Mononuclear cell (primary cell): ENCODE measurements around the gene KRT31. TPM values are rescaled to one million over a fixed set of nuclear protein-coding genes. Genes with fewer than 3 reads are reported as not detected.
"Not testable (repeated sequence)": the region's sequence is repeated elsewhere in the genome, so short reads cannot be mapped to it uniquely, and the experiment has no call there.

ENCODE experiments used
- H3K27me3 ChIP-seq: 2 replicates; pipeline ENCODE4 v1.6.0; 2011; ENCODE audit warnings: low read length, control low read depth; ENCODE audit not compliant: insufficient read depth
- H3K4me1 ChIP-seq: 2 replicates; pipeline ENCODE4 v1.5.1; 2011; ENCODE audit warnings: mild to moderate bottlenecking, low read length, control low read depth; ENCODE audit not compliant: insufficient read depth
- H3K4me3 ChIP-seq: 2 replicates; pipeline ENCODE4 v1.5.1; 2011; ENCODE audit warnings: mild to moderate bottlenecking, low read length, moderate library complexity
- H3K9me3 ChIP-seq: 2 replicates; pipeline ENCODE4 v1.5.1; 2011; ENCODE audit warnings: low read depth, mild to moderate bottlenecking, control low read depth, low read length
- total RNA-seq: library from RNA; depleted of rRNA; stranded (reverse); fragments of >200 nt; gene quantifications from one replicate; pipeline ENCODE4 v1.2.3, GENCODE V29; 2012

Gene KRT31
- total RNA-seq, 1 donor = not detected

DNA sequence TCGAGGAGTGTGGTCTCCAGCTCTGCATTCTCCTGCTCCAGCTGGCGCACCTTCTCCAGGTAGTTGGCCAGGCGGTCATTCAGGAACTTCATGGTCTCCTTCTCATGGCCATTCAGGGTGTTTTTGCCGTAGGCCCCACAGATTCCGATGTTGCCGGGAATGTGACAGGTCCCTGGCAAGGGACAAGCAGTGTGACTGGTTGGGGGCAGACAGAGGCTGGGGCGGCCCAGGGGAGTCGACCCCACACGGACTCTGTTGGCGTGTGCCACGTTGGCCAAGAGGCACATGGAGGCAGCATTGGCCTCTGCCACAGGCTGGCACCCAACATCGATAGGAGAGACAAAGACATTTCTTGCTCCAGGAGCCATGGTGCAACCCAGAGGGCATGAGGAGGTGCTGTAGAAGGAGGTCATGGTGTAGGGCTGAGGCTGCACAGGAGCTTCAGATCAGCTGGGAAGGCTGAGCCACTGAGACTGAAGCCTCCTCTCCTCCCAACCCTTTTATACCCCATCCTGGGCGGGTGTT lies 26.8 kb upstream of the KRT31 start, which contains the start of gene KRT37:
Gene KRT37 (minus strand): TSS at position 475 of the 525 bp plus-strand sequence. CDS start 62 bp downstream, at position 413.
- Histone ChIP-seq H3K9me3 (no peaks in the 10 kb centered on the region), H3K27me3 (no peaks in the 10 kb centered on the region), H3K4me1 (no peaks in the 10 kb centered on the region), H3K4me3 (no peak within 1 kb of the TSS)

DNA sequence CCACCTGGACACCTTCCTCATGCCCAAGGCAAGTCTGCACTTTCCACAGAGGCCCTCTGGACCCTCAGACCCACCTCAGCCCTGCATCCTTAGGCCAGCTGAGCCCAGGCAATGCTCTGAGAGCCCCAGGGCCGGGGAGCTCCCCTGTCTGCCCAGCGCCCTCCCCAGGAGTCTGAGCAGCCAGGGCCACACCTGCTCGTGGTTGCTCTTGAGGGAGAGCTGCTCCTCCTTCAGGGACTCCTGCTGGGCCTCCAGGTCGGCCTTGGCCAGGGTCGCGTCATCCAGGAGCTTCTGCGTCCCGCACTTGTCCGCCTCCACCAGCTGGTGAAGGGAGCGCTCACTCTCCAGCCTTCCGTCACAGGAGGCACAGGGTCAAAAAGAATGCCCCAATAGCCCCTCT lies 25.2 kb upstream of the KRT31 start:
- H3K27me3 ChIP-seq = not testable (repeated sequence)

DNA sequence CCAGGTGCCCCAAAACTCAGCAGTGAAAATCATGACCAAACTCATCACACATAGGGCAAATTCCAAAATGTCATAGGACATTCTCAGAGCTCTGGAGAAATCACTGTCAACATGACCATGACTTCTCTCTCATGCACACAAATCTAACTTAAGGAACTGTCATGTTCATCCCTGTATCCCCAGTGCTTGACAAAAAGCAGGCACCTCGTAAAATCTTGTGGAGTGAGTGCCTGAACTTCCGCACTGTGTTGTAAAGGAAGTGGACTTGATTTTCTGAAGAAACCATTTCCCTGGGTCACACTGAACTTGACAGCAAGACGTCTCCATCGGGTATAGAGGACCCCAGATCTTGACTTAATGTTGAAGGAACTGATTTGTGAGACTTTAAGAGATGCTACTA lies 24.2 kb upstream of the KRT31 start:
- Histone ChIP-seq H3K4me3 (no peak overlapping the region), H3K27me3 (no peaks in the 10 kb centered on the region), H3K4me1 (peaks cover 7% of the 10 kb centered on the region), H3K9me3 (no peaks in the 10 kb centered on the region)

More for the DNA sequence above, 25.2 kb upstream of the KRT31 start:
- not testable (repeated sequence) for H3K4me3 ChIP-seq, H3K4me1 ChIP-seq, H3K9me3 ChIP-seq

DNA sequence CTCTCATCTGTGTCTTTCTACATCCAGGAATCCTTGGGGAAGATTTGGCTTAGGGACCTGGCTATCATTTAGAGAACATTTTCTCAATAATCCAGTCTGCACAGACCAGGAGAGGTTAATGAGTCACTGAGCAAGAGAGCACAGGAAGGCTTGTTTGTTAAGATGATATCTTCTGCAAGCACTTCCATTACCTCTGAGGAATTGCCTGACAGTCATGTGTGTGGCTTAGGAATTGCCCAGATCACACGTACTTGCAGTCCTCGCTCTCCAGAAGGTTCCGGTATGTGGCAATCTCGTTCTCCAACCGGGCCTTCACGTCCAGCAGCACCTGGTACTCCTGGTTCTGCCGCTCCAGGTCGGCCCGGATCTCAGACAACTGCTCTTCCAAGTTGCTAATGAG lies 23.7 kb upstream of the KRT31 start:
- Histone ChIP-seq H3K4me1 (peaks cover 7% of the 10 kb centered on the region), H3K9me3 (no peaks in the 10 kb centered on the region), H3K4me3 (no peak overlapping the region), H3K27me3 (no peaks in the 10 kb centered on the region)

DNA sequence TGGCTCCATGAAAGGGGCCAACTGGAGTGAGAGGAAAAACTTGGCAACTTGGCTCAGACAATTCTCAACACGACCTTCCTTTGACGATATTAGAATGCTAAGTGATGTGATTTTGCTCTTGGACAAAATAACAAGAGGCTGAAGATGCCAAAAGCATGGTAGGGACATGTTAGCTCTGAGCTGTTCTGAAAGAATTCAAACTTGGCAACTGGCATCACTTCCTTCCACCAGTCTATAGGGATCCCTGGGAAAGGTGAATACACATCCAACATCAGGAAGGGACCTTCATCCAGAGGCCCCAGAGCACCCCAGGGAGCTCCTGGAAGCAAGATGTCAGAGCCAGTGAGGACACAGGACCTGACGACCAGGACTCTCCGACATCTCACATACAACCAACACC lies 22.7 kb upstream of the KRT31 start:
- H3K4me3 ChIP-seq = no peak overlapping the region

DNA sequence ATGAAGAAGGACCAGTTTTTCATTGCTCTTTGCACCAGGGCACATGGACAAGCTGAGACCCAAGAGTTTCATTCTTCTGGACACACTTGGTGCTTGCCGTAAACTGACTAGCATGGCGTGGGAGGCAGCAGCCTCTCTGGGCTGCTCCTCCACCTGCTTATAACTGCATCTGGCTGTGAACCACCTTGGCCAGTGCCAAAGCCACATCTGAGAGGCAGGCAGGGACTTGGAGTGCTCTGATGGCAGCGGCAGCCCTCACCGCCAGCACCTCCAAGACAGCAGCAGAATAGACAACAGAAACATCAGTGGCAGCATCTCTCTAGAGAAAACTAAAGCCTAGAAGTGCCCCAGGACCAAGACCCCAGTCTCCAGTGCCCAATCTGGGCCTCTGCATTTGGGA lies 22.3 kb upstream of the KRT31 start:
- Histone ChIP-seq H3K27me3 (no peaks in the 10 kb centered on the region), H3K4me3 (no peak overlapping the region), H3K4me1 (peaks cover 7% of the 10 kb centered on the region), H3K9me3 (no peaks in the 10 kb centered on the region)

More for the DNA sequence above, 22.7 kb upstream of the KRT31 start:
- Histone ChIP-seq H3K4me1 (peaks cover 7% of the 10 kb centered on the region), H3K27me3 (no peaks in the 10 kb centered on the region), H3K9me3 (no peaks in the 10 kb centered on the region)

DNA sequence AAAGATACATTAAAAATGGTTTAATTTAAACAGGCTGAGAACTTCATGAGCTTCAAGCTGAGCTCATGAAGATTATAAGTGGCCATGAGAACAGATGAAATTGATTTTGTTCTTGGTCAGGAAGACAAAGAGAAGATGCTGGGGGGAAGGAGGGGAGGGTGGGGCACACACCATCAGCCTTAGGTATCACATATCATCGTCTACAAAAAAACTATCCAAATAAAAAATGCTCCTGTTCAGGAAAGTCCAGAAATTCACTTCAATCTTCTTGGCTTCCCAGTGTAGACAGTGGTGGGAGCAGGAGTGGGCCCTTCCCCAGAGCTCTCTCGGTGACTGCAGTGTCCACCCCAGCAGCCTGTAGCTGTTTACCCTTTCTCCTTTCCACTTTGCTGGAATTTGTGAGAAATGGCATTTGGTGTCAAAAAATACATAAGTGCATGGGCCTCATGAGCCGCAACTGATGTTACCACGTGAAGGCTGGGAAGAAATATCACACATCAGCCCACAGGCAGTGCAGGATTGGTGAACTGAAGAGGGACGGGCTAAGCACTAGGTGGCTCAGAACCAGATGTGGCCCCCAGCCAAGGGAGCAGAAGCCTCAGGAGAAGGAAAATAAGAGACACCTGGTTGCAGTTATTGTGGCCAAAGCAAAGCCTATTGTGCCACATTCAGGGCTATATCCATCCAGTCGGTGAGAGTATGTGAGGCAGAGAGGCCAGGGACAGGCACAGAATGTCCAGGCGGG lies 20.9 kb upstream of the KRT31 start:
- Histone ChIP-seq H3K4me3 (no peak overlapping the region), H3K9me3 (no peaks in the 10 kb centered on the region), H3K27me3 (no peaks in the 10 kb centered on the region), H3K4me1 (peaks cover 7% of the 10 kb centered on the region)

DNA sequence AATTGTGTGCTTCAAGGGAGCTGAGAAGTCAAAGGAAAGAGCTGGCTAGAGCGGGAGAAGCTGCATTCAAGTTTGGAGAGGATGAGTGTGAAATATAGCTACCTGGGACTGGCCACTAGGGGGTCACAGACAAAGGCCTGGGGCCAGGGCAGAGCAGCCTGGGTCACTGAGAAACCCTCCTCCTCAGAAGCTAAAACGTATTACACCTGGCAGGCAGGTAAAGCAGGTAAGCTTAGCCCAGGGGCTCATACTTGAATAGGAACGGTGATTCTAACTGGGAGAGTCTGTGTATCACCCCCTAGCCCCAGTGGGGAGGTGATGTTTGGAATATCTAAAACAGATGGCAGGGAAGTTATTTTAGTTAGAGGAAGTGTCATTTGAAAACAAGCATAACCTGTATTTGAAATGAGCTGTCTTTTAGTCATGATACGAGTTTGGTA lies 20.2 kb upstream of the KRT31 start:
- no peak overlapping the region for H3K4me3 ChIP-seq
- peaks cover 7% of the 10 kb centered on the region for H3K4me1 ChIP-seq
- H3K9me3 ChIP-seq = no peaks in the 10 kb centered on the region
- H3K27me3 ChIP-seq = no peaks in the 10 kb centered on the region

DNA sequence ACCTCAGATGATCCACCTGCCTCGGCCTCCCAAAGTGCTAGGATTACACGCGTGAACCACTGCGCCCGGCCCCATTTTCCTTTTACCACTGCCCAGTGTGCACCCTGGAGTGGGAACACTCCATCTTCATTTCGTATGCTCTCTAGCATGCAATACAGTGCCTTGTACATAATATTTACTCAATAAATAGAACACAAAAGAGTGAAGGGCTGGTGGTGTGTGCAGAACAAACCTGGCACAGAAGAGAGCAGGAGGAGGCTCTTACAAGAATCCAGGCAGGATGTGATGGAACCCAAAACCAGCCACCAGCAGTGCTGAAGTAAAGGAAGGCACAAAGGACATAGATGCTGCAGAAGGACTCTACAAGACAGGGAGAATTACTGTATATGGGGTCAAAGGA lies 19.7 kb upstream of the KRT31 start:
- peaks cover 7% of the 10 kb centered on the region for H3K4me1 ChIP-seq
- no peaks in the 10 kb centered on the region for H3K27me3 ChIP-seq
- no peaks in the 10 kb centered on the region for H3K9me3 ChIP-seq
- H3K4me3 ChIP-seq = no peak overlapping the region

DNA sequence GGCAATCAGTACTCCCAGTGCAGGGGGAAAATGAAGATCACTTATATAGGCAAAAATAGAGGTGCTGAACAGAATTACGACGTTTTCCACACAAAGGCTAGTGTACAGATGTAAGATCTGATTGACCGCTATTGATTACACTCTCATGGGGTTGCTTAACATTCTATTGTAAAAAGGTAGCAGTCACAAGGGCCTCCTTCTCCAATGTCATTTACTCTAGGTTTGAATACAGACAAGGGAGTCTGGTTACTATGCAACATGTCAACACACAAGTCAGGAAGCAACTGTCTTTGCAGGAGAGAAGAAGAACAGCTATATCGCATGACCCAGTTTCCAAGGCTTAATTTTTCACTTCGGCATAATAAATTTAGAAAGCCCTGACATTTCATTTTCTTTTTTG lies 19.1 kb upstream of the KRT31 start:
- Histone ChIP-seq H3K9me3 (no peaks in the 10 kb centered on the region), H3K27me3 (no peaks in the 10 kb centered on the region), H3K4me3 (no peak overlapping the region), H3K4me1 (peaks cover 7% of the 10 kb centered on the region)

DNA sequence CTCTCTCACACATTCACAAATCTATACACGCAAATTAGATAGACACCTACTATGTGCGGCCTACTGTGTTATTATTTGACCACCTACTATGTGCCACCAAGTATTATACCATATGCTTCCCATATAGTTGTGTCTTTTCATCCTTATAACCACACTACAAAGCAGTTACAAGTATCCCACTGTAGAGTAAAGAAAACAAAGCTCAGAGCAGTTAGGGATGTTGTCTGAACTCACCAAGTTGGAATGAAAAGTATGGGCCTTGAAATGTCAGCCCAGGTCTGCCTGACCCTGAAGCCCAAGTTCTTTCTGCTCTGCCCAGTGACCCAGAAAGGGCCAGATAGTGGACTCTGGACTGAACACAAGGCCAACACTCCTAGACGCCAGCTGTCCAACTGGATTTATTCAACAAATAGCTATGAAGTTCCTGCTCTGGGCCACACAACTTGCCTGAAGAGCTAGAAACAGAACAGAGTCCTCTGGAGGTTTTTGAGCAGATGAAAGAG lies 18.5 kb upstream of the KRT31 start:
- H3K9me3 ChIP-seq = no peaks in the 10 kb centered on the region
- peaks cover 7% of the 10 kb centered on the region for H3K4me1 ChIP-seq
- no peaks in the 10 kb centered on the region for H3K27me3 ChIP-seq
- H3K4me3 ChIP-seq = no peak overlapping the region

DNA sequence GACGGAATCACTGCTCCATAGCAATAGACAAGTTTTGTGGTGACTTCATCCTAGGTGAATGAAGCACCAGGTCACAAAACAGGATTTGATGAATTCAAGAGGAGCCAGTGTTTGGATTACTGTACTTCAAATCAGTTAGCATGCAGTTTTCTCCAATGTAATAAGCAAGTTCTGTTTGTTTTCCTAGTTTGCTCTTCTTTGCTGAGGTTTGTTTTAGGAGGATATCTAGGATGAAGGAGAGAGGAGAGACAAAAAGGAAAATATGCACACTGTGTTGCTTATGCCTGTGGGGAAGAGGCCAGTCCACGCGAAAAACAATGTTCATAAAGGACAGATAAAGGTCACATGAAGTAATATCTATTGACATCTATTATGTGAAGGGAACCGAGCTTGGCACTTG lies 18.0 kb upstream of the KRT31 start:
- no peak overlapping the region for H3K4me3 ChIP-seq
- no peaks in the 10 kb centered on the region for H3K9me3 ChIP-seq
- no peaks in the 10 kb centered on the region for H3K27me3 ChIP-seq
- peaks cover 7% of the 10 kb centered on the region for H3K4me1 ChIP-seq

DNA sequence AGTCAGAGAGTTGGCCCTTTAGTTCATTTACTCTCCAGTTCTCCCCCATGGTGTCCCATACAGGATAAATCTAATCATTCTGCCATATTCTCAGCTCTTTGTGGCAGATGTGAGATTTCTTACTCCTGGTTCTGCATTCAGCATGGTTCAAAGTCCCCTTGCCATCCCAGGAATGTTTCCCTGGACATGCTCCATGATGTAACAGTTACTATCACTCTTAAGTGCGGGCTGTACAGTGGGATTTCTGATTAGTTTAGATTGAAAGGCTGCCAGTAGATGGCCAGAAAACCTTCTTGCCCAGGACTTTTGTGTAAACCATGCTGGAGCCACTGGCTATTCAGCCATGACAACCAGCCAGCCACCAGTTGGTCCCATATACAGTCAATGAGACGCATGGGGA lies 16.6 kb upstream of the KRT31 start:
- H3K27me3 ChIP-seq = no peaks in the 10 kb centered on the region
- H3K4me3 ChIP-seq = no peak overlapping the region
- H3K9me3 ChIP-seq = no peaks in the 10 kb centered on the region
- peaks cover 7% of the 10 kb centered on the region for H3K4me1 ChIP-seq

DNA sequence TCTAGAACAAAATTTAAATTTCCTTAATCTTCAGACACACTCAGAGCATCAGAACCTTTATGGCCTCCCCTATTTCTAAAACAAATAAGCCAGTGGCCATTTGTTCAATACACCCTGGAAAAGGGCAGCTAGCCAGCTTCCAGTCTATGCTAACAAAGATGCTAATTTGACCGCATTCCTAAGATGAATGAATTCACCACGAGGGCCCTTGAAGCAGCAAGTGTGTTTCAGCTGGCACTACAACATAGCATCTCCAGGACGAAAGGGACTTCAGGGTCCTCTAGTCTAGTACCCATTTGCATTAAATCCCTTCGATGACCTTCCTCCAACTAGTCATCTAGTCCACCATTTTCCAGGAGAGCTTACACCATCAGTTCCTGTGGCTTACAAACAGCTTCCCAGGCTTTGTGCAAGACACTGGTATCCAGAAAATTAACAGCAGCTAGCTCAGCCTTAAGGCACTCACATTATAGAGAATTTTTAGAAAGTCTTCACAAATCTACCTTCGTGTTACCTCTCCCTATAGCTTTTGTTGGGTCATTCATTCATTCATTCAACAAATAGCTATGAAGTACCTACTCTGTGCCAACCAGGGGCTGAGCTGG lies 16.0 kb upstream of the KRT31 start:
- Histone ChIP-seq H3K9me3 (no peaks in the 10 kb centered on the region), H3K4me1 (peaks cover 7% of the 10 kb centered on the region), H3K4me3 (no peak overlapping the region), H3K27me3 (no peaks in the 10 kb centered on the region)

DNA sequence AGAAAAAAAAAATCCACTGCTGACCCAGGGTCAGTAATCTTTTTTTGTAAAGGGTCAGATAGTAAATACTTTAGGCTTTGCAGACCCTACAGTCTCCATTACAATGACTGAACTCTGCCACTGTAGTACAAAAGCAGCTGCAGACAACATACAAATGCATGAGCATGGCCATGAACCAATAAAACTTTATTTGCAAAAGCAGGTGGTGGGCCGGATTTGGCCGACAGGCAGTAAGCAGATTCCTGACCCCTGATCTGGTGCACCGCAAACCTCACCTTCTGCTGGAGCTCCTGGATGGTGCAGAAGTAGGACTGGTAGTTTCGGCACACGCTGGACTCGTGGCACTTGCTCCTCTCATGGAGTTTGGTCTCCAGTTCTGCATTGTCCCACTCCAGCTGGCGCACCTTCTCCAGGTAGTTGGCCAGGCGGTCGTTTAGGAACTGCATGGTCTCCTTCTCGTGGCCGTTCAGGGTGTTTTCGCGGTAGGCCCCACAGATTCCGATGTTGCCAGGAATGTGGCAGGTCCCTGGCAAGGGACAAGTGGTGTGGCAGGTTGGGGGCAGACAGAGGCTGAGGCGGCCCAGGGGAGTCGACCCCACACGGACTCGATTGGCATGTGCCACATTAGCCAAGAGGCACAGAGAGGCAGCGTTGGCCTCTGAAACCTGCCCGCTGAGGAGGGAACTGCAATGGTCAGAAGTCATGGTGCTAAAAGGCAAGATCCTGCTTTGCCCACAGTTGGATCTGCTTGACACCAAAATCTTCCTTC lies 13.8 kb upstream of the KRT31 start:
- Histone ChIP-seq H3K9me3 (no peaks in the 10 kb centered on the region), H3K4me1 (no peaks in the 10 kb centered on the region), H3K27me3 (no peaks in the 10 kb centered on the region), H3K4me3 (no peak overlapping the region)
